Measurements from ENCODE around the gene CSNK1A1.
"Not testable (repeated sequence)": the region's sequence is repeated elsewhere in the genome, so short reads cannot be mapped to it uniquely, and the experiment has no call there.

Gene CSNK1A1

DNA sequence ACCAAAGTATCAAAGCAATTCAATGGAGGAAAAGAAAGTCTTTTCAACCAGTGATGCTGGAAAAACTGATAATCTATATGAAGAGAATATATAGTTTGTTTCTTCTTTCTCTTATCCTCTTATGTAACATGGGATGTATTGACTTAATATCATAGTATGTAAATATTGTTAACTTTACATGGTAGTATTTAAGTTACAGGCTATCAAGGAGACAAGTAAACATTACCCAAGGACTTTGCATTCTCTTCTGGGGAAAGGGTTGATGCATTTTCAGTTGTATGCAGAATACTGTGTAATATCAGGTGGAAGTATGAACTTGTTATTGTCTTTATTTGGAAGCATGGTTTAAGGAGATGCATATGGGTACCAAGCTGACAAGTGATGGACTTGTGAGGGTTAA lies 20.9 kb upstream of the CSNK1A1 start:
- DNase-seq: no peak

DNA sequence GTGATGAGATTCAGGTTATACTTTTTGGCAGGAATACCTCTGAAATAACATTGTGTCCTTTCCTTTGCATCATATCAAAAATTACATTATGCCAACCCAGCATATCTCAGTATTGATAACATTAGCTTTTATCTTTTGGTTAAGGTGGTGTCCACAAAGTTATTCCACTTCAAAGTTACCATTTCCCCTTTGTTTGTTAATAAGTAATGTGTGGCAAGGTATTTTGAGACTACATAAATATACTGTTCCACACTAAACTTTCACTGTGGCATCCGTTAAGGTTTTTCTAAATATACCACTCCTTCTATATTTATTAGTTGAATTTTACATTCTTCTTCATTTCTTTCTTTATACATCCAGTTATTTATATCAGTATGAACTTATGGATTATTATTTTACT lies 16.0 kb upstream of the CSNK1A1 start:
- DNase-seq: no peak

DNA sequence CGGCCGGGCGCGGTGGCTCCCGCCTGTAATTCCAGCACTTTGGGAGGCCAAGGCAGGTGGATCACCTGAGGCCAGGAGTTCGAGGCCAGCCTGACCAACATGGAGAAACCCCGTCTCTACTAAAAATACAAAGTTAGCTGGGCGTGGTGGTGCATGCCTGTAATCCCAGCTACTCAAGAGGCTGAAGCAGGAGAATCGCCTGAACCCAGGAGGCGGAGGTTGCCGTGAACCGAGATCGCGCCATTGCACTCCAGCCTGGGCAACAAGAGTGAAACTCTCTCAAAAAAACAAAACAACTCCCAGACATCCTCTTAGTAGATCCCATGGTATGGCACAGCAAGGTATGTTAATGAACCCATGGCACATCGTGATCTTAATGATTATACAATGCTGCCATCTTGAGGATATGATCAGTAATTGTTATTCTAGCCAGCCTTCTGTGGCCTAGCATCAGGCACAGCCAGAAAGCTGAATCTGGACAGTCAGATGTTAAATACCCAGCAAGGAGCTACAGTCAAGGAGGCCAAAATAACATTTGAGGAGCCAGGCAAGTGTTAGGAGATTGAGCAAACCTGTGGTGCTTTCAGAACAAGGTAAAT lies 13.4 kb upstream of the CSNK1A1 start:
- DNase-seq: peak; percentile 76

DNA sequence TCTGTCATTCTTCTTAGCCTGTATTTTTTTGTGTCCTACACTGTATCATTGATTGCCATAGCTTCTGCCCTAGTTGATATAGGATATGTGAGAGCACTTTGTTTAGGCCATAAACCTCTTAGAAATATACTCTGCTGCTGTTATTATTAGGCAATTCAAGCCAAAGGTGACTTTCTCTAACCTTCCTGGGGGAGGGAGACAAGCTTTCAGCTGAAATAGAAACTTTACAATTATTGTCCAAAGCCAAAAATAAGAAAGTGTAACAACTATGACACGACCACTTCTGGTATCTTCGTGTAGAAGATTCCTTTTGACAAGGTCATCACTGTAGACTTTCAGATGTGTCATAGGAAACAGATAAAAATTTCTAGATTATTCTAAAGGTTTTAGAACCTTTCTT lies 12.2 kb upstream of the CSNK1A1 start:
- no peak for DNase-seq

DNA sequence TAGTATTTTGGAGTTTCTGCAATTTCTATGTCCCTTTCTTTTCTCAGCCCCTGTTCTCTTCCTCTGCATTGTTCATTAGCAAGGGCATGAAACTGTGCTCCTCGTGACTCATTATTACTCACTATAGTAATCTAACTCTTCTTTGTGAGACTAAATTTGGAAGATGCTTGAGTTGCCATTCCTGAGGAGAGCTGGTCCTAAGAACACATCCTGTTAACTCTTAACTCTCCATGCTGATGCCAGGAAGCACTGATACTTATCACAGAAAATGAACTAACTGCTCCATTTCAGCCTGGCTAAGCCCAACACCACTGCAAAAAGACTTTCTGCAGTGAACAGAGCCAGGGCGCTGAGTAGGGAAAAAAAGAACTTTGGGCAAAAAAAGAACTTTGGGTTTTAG lies 10.6 kb upstream of the CSNK1A1 start:
- no peak for DNase-seq

DNA sequence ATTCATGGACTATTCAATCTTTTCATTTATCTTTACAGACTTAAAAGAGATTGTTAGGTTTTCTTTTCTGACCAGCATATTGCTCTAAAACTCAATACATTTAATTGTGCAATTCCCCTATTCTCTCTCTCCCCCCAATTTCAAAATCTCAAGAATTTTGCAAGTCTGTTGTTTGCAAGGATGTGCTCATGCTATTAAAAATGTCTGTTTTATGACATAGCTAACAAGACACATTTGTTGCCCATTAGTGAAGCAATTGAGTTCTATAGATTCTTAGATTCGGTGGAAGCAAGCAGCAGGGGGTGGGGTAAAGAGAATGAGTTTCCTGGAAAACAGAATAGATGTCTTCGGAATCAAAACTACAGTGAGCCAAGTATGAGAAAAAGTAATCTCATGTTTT lies 8.5 kb upstream of the CSNK1A1 start:
- DNase-seq: no peak

GRCh38 chr5:149552553-149553160 lies 1.4 kb upstream of the CSNK1A1 start:
- DNase-seq: no peak

GRCh38 chr5:149552038-149552494 lies 827 bp upstream of the CSNK1A1 start:
- DNase-seq: no peak

- DNase-seq: no peak
These were observed 529 bp downstream of the CSNK1A1 start for GRCh38 chr5:149550594-149551226.

- DNase-seq: no peak
These were observed 1.0 kb downstream of the CSNK1A1 start for GRCh38 chr5:149550268-149550583.

DNA sequence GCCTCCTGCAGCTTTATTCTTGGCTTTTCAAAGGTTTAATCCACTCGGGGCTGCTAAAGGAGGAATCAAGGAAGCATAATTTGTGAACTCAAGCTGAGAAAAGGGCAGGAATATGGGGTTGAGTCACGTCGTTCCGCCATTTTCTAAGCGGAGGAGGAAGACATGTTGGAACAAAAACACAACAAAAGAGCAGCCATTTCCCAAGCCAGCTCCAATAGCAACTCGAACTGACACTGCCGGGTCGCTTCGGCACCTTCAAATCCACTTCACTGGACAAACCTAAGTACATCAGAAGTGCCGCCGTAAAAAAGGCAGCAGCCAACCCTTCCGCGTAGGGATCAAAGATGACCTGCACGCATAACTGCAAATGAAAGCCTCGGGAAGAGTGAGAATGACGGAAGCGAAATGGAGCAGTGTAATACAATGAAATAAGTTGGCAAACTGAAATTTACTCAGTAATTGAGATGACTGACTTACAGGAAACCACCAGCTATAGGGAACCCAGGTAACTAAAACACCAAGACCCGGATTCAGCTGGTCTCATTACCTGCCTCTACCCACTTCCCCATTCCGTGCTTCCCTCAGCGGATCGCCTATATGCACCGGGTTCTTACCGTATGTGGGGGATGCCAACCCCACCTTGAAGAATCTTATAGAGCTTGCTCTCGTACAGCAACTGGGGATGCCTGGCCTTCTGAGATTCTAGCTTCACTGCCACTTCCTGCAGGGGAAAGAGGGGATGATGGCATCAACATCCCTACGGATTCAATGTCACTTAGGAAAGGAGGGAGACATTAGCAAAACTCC lies 1.6 kb downstream of the CSNK1A1 start:
- peak; percentile 20 for DNase-seq

- DNase-seq: no peak
These were observed 4.3 kb downstream of the CSNK1A1 start for GRCh38 chr5:149546974-149547373.

DNA sequence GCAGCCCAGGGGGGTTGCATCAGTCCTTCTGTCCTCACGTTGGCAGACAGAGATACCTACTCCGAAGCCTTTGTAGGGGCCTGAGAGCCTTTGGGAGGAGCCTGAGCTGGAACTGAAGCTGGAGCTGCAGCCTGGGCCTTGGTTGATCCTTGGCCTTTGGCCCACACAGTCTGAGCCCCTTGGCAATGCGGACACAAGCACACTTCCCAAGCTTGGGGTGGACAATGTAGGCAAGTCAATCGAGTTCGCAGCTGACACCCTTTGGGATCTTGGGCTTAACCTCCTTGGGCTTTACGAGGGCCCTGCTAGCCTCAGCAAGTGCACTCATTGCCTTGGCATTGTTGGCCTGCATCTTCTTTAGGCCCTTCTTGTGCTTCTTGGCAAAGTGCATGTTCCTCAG lies 5.9 kb downstream of the CSNK1A1 start:
- no peak for DNase-seq

DNA sequence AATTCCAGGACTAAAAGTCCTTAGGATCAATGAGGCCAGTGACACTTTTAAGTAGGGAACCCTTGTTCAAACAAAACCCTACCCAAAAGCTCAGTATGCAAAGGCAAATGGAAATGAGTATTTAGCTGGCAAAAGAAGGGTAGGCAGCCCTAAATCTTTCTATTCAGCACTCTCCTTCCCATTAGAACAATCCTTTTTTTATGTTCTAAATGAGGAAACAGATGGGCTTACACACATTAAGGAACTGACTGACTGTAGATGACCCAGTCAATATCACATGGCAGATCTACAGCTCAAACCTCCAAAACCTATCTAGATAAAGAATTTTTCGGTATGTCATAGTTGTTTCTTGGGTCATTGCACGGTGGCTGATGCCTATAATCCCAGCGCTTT lies 7.2 kb downstream of the CSNK1A1 start:
- DNase-seq: no peak

DNA sequence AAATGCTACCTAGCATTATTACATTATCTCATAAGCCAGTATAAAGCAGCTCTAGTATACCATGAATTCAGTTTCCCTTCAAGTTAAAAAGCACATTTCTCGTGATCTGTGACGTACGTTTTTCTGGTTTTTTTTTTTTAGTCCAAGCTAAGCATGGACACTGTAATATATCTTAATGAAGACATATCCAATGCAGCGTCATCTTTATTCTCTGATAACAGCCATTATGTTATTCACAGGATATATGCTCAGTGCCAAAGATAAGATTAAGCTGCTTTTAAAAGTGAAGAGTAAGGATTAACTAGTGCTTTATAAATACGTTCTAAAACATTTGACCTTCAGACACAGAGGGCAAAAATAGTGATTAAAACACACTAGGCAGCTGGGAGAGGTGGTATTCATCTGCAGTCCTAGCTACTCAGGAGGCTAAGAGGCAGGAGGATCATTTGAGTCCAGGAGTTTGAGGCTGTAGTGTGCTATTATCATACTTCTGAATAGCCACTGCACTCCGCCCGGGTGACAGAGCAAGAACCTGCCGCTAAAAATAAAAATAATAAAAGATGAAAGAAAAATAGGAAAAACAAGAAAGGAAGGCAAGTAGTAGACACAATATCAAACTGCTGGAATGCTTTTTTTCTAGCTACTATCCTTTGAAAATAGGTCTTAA lies 7.7 kb downstream of the CSNK1A1 start:
- no peak for DNase-seq

DNA sequence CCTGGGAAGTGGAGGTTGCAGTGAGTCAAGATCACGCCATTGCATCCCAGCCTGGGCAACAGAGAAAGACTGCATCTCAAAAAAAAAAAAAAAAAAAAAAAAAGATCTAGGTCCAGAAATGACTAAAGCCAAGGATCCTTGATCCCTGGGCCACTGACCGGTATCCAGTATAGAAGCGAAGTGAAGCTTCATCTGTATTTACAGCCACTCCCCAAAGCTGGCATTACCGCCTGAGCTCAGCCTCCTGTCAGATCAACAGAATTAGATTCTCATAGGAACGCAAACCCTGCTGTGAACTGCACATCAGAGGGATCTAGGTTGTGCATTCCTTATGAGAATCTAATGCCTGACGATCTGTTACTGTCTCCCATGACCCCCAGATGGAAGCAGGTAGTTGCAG lies 9.3 kb downstream of the CSNK1A1 start:
- no peak for DNase-seq

GRCh38 chr5:149540089-149540488 lies 11.2 kb downstream of the CSNK1A1 start:
- DNase-seq: no peak

DNA sequence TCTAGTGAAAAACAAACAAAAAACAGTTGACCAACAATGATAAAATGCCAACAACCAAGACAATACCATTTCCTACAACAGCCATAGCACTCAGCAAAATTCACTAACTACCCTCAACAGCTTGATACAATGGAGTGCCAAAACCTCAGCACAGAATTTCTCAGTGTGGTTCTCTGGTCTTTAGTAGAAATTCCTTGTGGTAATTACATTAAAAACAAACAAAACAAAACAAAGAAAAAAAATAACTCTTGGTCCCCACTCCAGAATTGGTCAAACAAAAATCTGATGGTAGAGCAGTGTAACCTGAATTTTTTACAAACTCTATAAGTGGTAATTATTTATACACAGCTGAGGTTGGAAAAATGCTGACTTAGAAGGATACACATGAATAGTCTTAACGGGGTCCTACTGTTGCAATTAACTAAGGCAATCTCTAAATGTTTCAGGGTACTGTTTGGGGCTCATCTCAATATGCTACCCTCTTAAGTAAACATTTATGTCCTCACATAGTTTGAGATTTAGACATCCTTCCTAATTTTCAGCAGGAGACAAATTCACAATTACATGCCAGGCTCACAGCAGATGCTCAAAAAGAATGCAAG lies 13.8 kb downstream of the CSNK1A1 start:
- DNase-seq: no peak

GRCh38 chr5:149535787-149536186 lies 15.5 kb downstream of the CSNK1A1 start:
- not testable (repeated sequence) for DNase-seq

DNA sequence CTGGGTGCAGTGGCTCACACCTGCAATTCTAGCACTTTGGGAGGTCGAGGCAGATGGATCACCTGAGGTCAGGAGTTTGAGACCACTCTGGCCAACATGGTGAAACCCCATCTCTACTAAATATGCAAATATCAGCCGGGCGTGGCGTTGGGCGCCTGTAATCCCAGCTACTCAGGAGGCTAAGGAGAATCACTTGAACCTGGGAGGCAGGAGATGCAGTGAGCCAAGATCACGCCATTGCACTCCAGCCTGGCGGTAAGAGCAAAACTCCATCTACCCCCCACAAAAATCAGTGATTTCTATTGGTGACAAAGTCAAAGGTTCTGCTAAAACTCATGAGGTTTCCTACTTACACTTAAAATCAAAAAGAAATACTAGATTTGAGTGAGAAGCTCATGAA lies 18.8 kb downstream of the CSNK1A1 start:
- DNase-seq: no peak

DNA sequence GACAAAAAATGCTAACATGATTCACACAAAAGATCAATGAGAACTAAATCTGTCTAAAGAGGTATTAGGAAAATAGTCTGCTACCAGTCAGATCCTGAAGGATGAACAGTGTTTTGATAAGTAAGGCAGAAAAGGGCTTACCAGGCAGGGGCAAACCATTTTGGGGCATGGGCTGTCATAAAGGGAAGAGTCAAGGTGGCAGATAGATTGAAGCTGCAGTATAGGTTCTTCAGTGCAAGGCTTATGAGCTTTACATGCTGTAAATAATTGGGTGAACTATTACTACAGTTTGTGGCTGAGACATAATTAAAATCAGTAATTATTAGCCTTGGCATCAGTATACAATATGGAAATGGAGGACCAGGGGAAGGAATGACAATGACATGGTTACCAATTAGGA lies 21.8 kb downstream of the CSNK1A1 start:
- DNase-seq: no peak

GRCh38 chr5:149528281-149529060 lies 22.8 kb downstream of the CSNK1A1 start:
- no peak for DNase-seq
